K562 (cell line): Measurements from ENCODE around the gene IGFL1. TPM values are rescaled to one million over a fixed set of nuclear protein-coding genes. Genes with fewer than 3 reads are reported as not detected.
A peak's percentile ranks its signal among the peaks of the same experiment; 100 is the strongest.

Source experiments
- ASH1L ChIP-seq: fragments of 450-650 bp; IDR thresholded peaks from 2 replicates; pipeline ENCODE4 v1.6.1; 2018; ENCODE audit warnings: borderline replicate concordance, mild to moderate bottlenecking, low read depth; ENCODE audit not compliant: partially characterized antibody
- BMI1 ChIP-seq: fragments of 150-350 bp; IDR thresholded peaks from 2 replicates; pipeline ENCODE4 v1.6.1; 2014; ENCODE audit warnings: low read length
- CCAR2 ChIP-seq: fragments of 200-400 bp; formaldehyde crosslinking; IDR thresholded peaks from 2 replicates; pipeline ENCODE4 v1.6.1; 2017; ENCODE audit warnings: mild to moderate bottlenecking, low read depth, low read length
- HNRNPK ChIP-seq: fragments of 200-400 bp; formaldehyde crosslinking; IDR thresholded peaks from one replicate; pipeline ENCODE4 v1.6.1; 2018; ENCODE audit warnings: mild to moderate bottlenecking, low read depth, low read length; ENCODE audit not compliant: poor library complexity, severe bottlenecking
- PHB2 ChIP-seq: fragments of 450-650 bp; IDR thresholded peaks from 2 replicates; pipeline ENCODE4 v1.6.1; 2017; ENCODE audit warnings: low read depth
- PHF8 ChIP-seq: fragments of 200-600 bp; sonication (generic); IDR thresholded peaks from 2 replicates; pipeline ENCODE4 v1.6.1; 2012; ENCODE audit warnings: mixed run types, mild to moderate bottlenecking, inconsistent platforms, low read length, moderate library complexity, borderline replicate concordance
- SREBF2 ChIP-seq: sonication (generic); formaldehyde crosslinking; IDR thresholded peaks from 2 replicates; pipeline ENCODE4 v1.4.0; 2020; ENCODE audit warnings: mild to moderate bottlenecking, missing genetic modification reagents
- SRSF3 ChIP-seq: fragments of 200-400 bp; formaldehyde crosslinking; IDR thresholded peaks from 2 replicates; pipeline ENCODE4 v1.6.1; 2016; ENCODE audit warnings: mild to moderate bottlenecking, low read length, moderate library complexity; ENCODE audit not compliant: insufficient read depth
- TEAD2 ChIP-seq: fragments of 450-650 bp; IDR thresholded peaks from 2 replicates; pipeline ENCODE4 v1.6.1; 2016; ENCODE audit warnings: missing genetic modification characterization, control low read depth, missing compliant biosample characterization
- TRIM28 ChIP-seq: fragments of 450-650 bp; IDR thresholded peaks from 2 replicates; pipeline ENCODE4 v1.6.1; 2017
- TSC22D4 ChIP-seq: fragments of 450-650 bp; IDR thresholded peaks from 2 replicates; pipeline ENCODE4 v1.6.1; 2016; ENCODE audit warnings: missing genetic modification characterization, missing biosample characterization, control low read depth
- ZFX ChIP-seq: sonication (generic); formaldehyde crosslinking; IDR thresholded peaks from 2 replicates; pipeline ENCODE4 v1.8.0; 2022; ENCODE audit warnings: mild to moderate bottlenecking, missing genetic modification reagents, moderate library complexity
- ZNF12 ChIP-seq: sonication (generic); formaldehyde crosslinking; IDR thresholded peaks from 2 replicates; pipeline ENCODE4 v1.4.0; 2020; ENCODE audit warnings: mild to moderate bottlenecking, missing genetic modification reagents
- ZNF175 ChIP-seq: fragments of 200-800 bp; sonication (Bioruptor generic); IDR thresholded peaks from 2 replicates; pipeline ENCODE4 v1.6.1; 2016; ENCODE audit warnings: low read depth, mild to moderate bottlenecking, missing genetic modification characterization, missing compliant biosample characterization
- ZNF695 ChIP-seq: fragments of 450-650 bp; formaldehyde crosslinking; IDR thresholded peaks from 2 replicates; pipeline ENCODE4 v1.4.0; 2020; ENCODE audit warnings: mild to moderate bottlenecking, moderate library complexity
- ZNF77 ChIP-seq: fragments of 250-450 bp; sonication (Bioruptor Pico); IDR thresholded peaks from 2 replicates; pipeline ENCODE4 v1.5.0; 2020
- polyA plus RNA-seq, 8 experiments: library from polyadenylated mRNA; depleted of rRNA in 4 of 8; stranded (reverse) in 5 of 8; unstranded in 3 of 8; fragments of >200 nt; fragmentation: Nextera tagmentation in 2 of 8; fragmentation: Illumina TruSeq in 1 of 8; extraction: Ambion mirVana in 2 of 8; extraction: Trizol in 1 of 8; gene quantifications; 2 replicates each; pipeline versions ENCODE4 v1.2.1 to v1.2.3, GENCODE V29; 2011 to 2014; ENCODE audit warnings: inconsistent platforms in 1 of 8, missing spikeins in 1 of 8
- total RNA-seq, 7 experiments: library from RNA; depleted of rRNA in 6 of 7; stranded (reverse); fragments of >200 nt in 6 of 7; fragmentation: Illumina TruSeq in 2 of 7; extraction: Trizol in 2 of 7; gene quantifications; 2 replicates each; pipeline versions ENCODE4 v1.2.1 to v1.2.3, GENCODE V29; 2011 to 2021; ENCODE audit warnings: low replicate concordance in 1 of 7
- TF ChIP-seq, protein P1 (sequence below): fragments of 450-650 bp; IDR thresholded peaks from 2 replicates; pipeline ENCODE4 v1.6.1; 2018; ENCODE audit not compliant: partially characterized antibody
- TF ChIP-seq, protein P2 (sequence below): fragments of 450-650 bp; IDR thresholded peaks from 2 replicates; pipeline ENCODE4 v1.6.1; 2016; ENCODE audit warnings: antibody characterized with exemption
- TF ChIP-seq, protein P3 (sequence below): fragments of 450-650 bp; formaldehyde crosslinking; IDR thresholded peaks from 2 replicates; pipeline ENCODE4 v1.4.0; 2022; ENCODE audit warnings: mild to moderate bottlenecking, moderate library complexity

The IGFL1 gene
- total and polyA plus RNA-seq, 9 of the 15 experiments (the other 6 are each of a cell fraction or from before 2014, with no cell fraction given) = not detected

DNA sequence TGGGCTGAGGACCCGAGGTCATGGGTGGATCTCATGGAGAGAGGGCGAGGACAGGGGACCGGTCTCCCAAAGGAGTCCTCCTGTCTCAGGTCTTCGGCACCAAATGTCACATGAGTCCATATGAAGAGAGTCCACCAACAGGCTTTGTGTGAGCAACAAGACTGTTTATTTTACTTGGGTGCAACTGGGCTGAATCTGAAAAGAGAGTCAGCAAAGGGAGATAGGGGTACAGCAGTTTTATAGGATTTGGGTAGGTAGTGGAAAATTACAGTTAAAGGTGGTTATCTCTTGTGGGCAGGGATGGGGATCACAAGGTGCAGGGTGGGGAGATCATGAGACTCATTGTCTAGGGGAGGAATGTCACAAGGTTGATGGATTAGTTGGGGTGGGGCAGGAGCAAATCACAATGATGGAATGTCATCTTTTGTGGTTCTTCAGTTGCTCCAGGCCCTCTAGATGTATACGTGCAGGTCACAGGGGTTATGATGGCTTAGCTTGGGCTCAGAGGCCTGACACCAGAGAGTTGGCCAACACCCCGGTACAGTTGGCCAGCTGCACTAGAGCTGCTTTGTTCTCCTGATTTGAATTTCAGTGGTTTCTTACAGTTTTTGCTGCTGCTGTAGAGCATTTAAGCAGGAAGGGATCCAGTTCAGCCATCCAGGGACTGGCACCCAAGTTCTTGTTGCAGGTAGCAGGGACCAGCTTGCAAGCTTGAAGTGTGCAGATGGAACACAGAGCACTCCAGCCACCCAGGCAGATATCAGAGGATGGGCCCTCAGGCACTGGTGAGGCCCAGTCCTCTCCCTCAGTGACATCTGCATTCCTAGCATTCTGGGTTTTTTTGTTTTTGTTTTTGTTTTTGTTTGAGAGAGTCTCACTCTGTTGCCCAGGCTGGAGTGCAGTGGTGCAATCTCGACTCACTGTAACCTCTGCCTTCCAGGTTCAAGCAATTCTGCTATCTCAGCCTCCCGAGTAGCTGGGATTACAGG is 26.4 kb upstream of the IGFL1 start (continued):
- TF ChIP-seq TRIM28 = no peak
- TF ChIP-seq, protein P1, sequence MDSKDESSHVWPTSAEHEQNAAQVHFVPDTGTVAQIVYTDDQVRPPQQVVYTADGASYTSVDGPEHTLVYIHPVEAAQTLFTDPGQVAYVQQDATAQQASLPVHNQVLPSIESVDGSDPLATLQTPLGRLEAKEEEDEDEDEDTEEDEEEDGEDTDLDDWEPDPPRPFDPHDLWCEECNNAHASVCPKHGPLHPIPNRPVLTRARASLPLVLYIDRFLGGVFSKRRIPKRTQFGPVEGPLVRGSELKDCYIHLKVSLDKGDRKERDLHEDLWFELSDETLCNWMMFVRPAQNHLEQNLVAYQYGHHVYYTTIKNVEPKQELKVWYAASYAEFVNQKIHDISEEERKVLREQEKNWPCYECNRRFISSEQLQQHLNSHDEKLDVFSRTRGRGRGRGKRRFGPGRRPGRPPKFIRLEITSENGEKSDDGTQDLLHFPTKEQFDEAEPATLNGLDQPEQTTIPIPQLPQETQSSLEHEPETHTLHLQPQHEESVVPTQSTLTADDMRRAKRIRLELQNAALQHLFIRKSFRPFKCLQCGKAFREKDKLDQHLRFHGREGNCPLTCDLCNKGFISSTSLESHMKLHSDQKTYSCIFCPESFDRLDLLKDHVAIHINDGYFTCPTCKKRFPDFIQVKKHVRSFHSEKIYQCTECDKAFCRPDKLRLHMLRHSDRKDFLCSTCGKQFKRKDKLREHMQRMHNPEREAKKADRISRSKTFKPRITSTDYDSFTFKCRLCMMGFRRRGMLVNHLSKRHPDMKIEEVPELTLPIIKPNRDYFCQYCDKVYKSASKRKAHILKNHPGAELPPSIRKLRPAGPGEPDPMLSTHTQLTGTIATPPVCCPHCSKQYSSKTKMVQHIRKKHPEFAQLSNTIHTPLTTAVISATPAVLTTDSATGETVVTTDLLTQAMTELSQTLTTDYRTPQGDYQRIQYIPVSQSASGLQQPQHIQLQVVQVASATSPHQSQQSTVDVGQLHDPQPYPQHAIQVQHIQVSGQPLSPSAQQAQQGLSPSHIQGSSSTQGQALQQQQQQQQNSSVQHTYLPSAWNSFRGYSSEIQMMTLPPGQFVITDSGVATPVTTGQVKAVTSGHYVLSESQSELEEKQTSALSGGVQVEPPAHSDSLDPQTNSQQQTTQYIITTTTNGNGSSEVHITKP = no peak
- no peak for TF ChIP-seq CCAR2
- TF ChIP-seq, protein P2, sequence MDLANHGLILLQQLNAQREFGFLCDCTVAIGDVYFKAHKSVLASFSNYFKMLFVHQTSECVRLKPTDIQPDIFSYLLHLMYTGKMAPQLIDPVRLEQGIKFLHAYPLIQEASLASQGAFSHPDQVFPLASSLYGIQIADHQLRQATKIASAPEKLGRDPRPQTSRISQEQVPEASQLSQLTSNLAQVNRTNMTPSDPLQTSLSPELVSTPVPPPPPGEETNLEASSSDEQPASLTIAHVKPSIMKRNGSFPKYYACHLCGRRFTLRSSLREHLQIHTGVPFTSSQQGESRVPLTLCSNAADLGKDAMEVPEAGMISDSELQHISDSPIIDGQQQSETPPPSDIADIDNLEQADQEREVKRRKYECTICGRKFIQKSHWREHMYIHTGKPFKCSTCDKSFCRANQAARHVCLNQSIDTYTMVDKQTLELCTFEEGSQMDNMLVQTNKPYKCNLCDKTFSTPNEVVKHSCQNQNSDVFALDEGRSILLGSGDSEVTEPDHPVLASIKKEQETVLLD = no peak
- TF ChIP-seq ASH1L = no peak
- no peak for TF ChIP-seq SREBF2 (CRISPR knock-in tag)
- peak; percentile 17; the same call in 1 of the 2 replicates for TF ChIP-seq TEAD2
- TF ChIP-seq BMI1 = no peak
- no peak; the same call in 1 of the 2 replicates for TF ChIP-seq ZNF77 (CRISPR knock-in tag)
- TF ChIP-seq ZNF695 (CRISPR knock-in tag) = no peak
- TF ChIP-seq PHF8 = no peak; the same call in 1 of the 2 replicates
- TF ChIP-seq TSC22D4 (tag) = no peak
- no peak for TF ChIP-seq SRSF3
- TF ChIP-seq HNRNPK = no peak
- TF ChIP-seq, protein P3, sequence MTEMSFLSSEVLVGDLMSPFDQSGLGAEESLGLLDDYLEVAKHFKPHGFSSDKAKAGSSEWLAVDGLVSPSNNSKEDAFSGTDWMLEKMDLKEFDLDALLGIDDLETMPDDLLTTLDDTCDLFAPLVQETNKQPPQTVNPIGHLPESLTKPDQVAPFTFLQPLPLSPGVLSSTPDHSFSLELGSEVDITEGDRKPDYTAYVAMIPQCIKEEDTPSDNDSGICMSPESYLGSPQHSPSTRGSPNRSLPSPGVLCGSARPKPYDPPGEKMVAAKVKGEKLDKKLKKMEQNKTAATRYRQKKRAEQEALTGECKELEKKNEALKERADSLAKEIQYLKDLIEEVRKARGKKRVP (CRISPR knock-in tag) = peak; percentile 90
- TF ChIP-seq ZFX = peak; percentile 69
- TF ChIP-seq ZNF175 = no peak
- TF ChIP-seq ZNF12 (CRISPR knock-in tag) = no peak
- TF ChIP-seq PHB2 = no peak
